NT2/D1 (cell line): ENCODE results near the gene SLC6A20.

Experiments used
- SUZ12 ChIP-seq: IDR thresholded peaks from 2 replicates; pipeline ENCODE4 v1.6.1; 2011; ENCODE audit not compliant: insufficient read length, insufficient read depth; ENCODE audit errors: extremely low read depth
- YY1 ChIP-seq: IDR thresholded peaks from 2 replicates; pipeline ENCODE4 v1.6.1; 2011; ENCODE audit not compliant: insufficient read length, insufficient read depth
- ZNF274 ChIP-seq: IDR thresholded peaks from 2 replicates; pipeline ENCODE4 v1.6.1; 2011; ENCODE audit warnings: mild to moderate bottlenecking, low read depth, low read length

DNA sequence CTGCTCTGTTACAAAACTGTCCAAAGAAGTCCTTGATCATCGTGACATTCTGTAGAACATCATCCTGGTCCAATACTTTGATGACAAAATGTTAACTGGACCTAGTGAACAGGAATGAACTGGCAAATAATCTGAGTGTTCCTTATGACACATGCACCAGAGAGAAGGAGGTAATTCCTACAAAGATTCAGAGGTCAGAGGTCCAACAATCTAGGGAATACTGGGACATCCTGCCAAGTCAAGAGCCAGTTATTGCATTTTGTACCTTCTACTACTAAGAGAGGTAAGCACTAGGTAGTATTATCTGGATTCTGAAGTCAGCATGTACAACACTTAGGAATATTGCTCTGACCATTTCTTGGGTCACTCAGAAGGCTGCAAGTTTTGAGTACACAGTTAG is 24.8 kb upstream of the SLC6A20 start:
- no peak for TF ChIP-seq ZNF274
- TF ChIP-seq YY1 = no peak
- TF ChIP-seq SUZ12 = no peak
